GM21737 (cell line): Measurements from ENCODE around the gene SND1.
A peak's percentile ranks its signal among the peaks of the same experiment; 100 is the strongest.
"Not testable (repeated sequence)": the region's sequence is repeated elsewhere in the genome, so short reads cannot be mapped to it uniquely, and the experiment has no call there.

Experiments
- ATAC-seq: cut with Tn5 transposase; IDR thresholded peaks from one replicate; pipeline ENCODE4 v1.9.1; 2021; ENCODE audit warnings: mild to moderate bottlenecking, moderate library complexity; ENCODE audit not compliant: unreplicated experiment

The SND1 gene

GRCh38 chr7:127948312-127948711 lies 296.3 kb downstream of the SND1 start:
- no peak for ATAC-seq

GRCh38 chr7:127948930-127949329 lies 296.9 kb downstream of the SND1 start:
- no peak for ATAC-seq

GRCh38 chr7:127949769-127950222 lies 297.8 kb downstream of the SND1 start:
- ATAC-seq = no peak

- ATAC-seq = no peak
These were observed 298.4 kb downstream of the SND1 start for GRCh38 chr7:127950233-127950935.

- ATAC-seq = no peak
These were observed 301.7 kb downstream of the SND1 start for GRCh38 chr7:127953423-127954356.

- no peak for ATAC-seq
These were observed 302.4 kb downstream of the SND1 start for GRCh38 chr7:127954357-127954748.

GRCh38 chr7:127955051-127955531 lies 303.1 kb downstream of the SND1 start:
- no peak for ATAC-seq

GRCh38 chr7:127957886-127958285 lies 305.9 kb downstream of the SND1 start:
- ATAC-seq = no peak

GRCh38 chr7:127959770-127960169 lies 307.8 kb downstream of the SND1 start:
- peak; percentile 56 for ATAC-seq

GRCh38 chr7:127961786-127962453 lies 309.9 kb downstream of the SND1 start:
- no peak for ATAC-seq

GRCh38 chr7:127962589-127963361 lies 310.8 kb downstream of the SND1 start:
- no peak for ATAC-seq

GRCh38 chr7:127963850-127964249 lies 311.9 kb downstream of the SND1 start:
- not testable (repeated sequence) for ATAC-seq

- no peak for ATAC-seq
These were observed 315.3 kb downstream of the SND1 start for GRCh38 chr7:127967281-127967680.

GRCh38 chr7:127968547-127968946 lies 316.6 kb downstream of the SND1 start:
- ATAC-seq = no peak

- no peak for ATAC-seq
These were observed 321.8 kb downstream of the SND1 start for GRCh38 chr7:127973832-127974231.

- no peak for ATAC-seq
These were observed 322.5 kb downstream of the SND1 start for GRCh38 chr7:127974446-127975035.

- no peak for ATAC-seq
These were observed 324.2 kb downstream of the SND1 start for GRCh38 chr7:127976056-127976737.

GRCh38 chr7:127976738-127977120 lies 324.7 kb downstream of the SND1 start:
- no peak for ATAC-seq

- no peak for ATAC-seq
These were observed 326.4 kb downstream of the SND1 start for GRCh38 chr7:127978421-127978820.
